Stimulated activated naive CD8-positive, alpha-beta T cell treated with anti-CD3 and anti-CD28 coated beads, Interleukin-15, amount 100 ng/mL, for 72 hours (primary cell): ENCODE measurements around the gene KCNK16.

ENCODE experiments used
- ATAC-seq: fragments of 150-1000 bp; cut with Tn5 transposase; 2 replicates; pipeline ENCODE4 v1.10.0; 2021; ENCODE audit warnings: mild to moderate bottlenecking, moderate library complexity
- DNase-seq, 2 donors: peaks; one replicate each; pipeline ENCODE4 v3.0.0; 2021 to 2022
- H3K27ac Mint-ChIP-seq, 2 donors: one replicate each; pipeline ENCODE4 v1.8.0; 2022; ENCODE audit warnings: mild to moderate bottlenecking in 2 of 2, mixed read lengths in 2 of 2, moderate library complexity in 2 of 2
- H3K27me3 Mint-ChIP-seq: one replicate; pipeline ENCODE4 v1.8.0; 2022; ENCODE audit warnings: mixed read lengths
- H3K4me1 Mint-ChIP-seq: one replicate; pipeline ENCODE4 v1.8.0; 2022; ENCODE audit warnings: mild to moderate bottlenecking, mixed read lengths
- H3K4me3 Mint-ChIP-seq, 2 donors: one replicate each; pipeline ENCODE4 v1.8.0; 2022; ENCODE audit warnings: mild to moderate bottlenecking in 2 of 2, mixed read lengths in 2 of 2, moderate library complexity in 1 of 2
- H3K9me3 Mint-ChIP-seq, 2 donors: one replicate each; pipeline ENCODE4 v1.8.0; 2022; ENCODE audit warnings: mixed read lengths in 2 of 2

The KCNK16 gene

DNA sequence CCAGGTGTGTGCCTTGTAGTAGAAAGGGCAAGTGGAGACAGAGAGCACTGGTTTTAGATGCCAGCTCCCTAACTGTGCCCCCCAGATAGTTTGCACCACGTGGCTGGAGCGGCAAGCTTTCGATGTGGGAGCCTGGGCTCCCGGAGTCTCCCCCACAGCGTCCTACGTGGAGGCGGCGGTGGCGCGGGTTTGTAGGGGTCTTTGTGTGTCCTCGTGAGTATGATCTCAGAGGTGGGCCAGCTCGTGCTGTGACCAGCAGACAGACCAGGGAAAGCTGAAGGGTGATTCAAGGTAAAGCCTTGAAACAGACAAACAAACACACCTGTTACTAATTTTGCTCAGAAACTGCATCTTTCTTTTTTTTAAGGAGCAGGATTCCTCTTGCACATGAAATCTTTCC, 5.6 kb upstream of the KCNK16 start:
- ATAC-seq, result no peak
- peaks cover 49% of the 10 kb centered on the region for H3K27me3 Mint-ChIP-seq
- H3K4me3 Mint-ChIP-seq, result no peak overlapping the region
- DNase-seq, result no peak
- H3K9me3 Mint-ChIP-seq, result no peaks in the 10 kb centered on the region
- no peaks in the 10 kb centered on the region for H3K4me1 Mint-ChIP-seq
- no peak overlapping the region for H3K27ac Mint-ChIP-seq

DNA sequence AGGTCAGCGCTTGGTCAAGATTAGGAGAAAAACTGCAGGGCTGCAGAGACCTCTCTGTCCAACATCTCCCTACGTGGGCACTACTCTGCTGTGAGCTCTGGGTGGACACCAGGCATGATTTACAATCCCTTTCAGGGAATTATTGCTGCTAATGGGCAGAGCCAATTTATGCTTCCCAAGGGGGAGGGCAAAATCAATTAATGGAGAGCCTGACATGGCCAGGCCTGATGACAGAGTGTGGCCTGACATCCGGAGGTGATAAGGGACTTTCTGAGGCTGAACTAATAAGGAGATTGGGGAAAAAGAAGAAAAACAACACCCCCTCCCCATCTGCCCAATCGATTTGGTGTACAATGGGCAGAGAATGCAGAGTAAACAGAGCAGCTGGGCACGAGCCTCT, 5.0 kb upstream of the KCNK16 start:
- ATAC-seq (no peak), DNase-seq (no peak)
- H3K27ac Mint-ChIP-seq, result no peak overlapping the region
- peaks cover 44% of the 10 kb centered on the region for H3K27me3 Mint-ChIP-seq
- H3K4me3 Mint-ChIP-seq, result no peak overlapping the region
- H3K4me1 Mint-ChIP-seq, result no peaks in the 10 kb centered on the region
- H3K9me3 Mint-ChIP-seq, result no peaks in the 10 kb centered on the region

DNA sequence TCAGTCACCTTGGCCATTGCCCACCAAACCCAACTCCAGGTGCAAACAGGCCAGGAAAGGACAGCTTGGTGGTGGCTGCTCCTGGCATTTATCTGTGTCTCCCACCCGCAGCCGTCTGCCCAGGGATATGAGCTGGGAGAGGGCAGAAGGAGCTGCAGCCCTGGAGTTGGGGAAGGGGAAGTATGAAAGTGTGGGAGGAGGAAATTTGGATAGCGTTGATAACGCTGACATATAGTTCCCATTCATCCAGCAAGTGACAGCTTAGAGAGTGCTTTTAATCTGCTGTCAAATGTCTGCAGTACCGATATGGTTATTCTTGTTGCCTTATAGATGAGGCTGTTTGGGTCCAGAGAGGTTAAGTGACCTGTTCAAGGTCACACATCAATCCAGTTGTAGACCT, 741 bp downstream of the KCNK16 start:
- H3K27ac Mint-ChIP-seq, result no peak overlapping the region
- peaks cover 56% of the 10 kb centered on the region for H3K27me3 Mint-ChIP-seq
- no peak for DNase-seq
- H3K9me3 Mint-ChIP-seq, result no peaks in the 10 kb centered on the region
- H3K4me1 Mint-ChIP-seq, result no peaks in the 10 kb centered on the region
- no peak for ATAC-seq
- H3K4me3 Mint-ChIP-seq, result no peak overlapping the region

DNA sequence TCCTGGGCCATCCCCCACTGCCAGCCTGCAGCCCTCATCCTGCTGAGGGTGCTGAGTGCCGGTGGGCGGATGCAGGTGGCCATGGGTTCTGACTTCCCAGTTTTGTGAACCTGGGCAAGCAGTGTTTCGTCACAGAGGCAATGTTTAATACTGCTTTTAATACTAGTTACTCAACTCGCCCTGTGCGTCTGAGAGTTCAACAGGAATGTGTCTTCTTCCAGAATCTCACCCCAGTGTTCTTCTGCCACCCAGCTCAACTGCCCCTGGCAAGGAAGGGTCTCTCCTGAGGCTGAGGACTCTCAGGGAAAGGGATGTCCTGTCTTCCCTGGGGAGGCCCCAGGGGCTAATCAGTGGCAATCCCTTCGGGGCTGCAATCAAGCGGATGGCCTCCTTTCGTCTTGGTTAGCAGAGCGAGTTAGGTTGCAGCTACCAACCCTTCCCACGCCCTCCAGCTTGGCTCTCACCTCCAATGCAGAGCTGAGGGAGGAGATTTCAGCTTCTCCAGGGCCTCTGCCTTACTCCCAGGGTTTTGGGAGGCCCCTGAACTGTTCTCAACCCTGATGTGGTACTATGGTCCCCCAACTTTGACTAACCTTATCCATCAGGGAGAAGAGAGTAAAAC, 2.0 kb downstream of the KCNK16 start:
- Mint-ChIP-seq H3K27ac (no peak overlapping the region), H3K4me3 (no peak overlapping the region), H3K27me3 (peaks cover 66% of the 10 kb centered on the region), H3K4me1 (no peaks in the 10 kb centered on the region), H3K9me3 (no peaks in the 10 kb centered on the region)
- DNase-seq (no peak), ATAC-seq (no peak)

DNA sequence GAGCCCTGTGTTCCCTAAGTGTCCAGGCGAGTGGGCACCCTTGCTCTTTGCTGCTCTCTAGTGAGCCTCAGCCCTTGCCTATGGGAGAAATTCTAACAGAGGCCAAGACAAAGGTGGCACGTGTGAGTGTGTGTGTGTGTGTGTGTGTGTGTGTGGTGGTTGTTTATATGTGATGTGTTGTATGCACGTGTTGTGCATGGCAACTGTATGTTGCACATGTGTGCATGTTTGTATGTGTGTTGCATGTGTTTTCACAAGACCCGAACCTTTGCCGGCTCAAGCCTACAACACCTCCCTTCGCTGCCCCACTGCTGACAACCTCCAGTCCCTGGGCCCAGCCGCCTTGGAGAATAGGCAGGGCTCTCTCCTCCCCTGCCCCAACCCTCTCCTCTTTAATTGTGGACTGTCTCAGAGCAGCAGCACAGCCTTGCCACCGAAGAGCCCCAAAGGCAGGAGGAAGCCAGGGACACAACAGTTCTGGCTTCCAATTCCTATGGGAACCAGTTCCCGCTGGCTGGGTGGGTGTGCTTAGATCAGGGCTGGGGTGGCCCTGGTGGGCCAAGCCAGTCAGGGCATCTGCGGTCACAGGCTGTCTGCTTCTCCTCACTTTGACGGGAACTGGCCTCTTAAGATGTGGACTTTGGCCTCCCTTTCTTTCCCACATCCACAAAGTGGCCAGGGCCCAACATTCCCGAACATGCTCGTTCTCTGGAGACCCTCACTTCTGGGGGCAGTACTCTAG, 2.7 kb downstream of the KCNK16 start:
- Mint-ChIP-seq H3K4me1 (peaks cover 4% of the 10 kb centered on the region), H3K4me3 (no peak overlapping the region), H3K27ac (no peak overlapping the region), H3K9me3 (no peaks in the 10 kb centered on the region), H3K27me3 (peaks cover 67% of the 10 kb centered on the region)
- ATAC-seq (no peak), DNase-seq (no peak)

DNA sequence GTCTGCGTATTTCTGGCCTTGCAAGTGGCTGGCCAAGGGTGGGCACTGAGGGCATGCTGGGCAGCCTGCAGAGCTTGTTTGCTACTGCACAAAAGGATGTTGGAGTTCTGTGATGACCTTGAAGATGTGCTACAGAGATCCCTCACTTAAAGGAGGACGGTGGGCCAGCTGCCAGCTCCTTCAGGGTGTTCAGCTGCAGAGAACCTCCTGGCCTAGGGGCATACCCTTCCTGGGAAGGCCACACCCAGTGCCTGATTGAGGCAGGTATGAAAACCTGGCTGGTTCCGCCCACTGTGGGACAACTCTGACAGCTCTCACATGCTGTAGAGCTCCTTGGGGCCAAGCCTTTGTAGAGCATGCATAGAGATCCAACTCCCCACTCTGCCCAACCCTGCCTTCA, 5.2 kb downstream of the KCNK16 start:
- no peak overlapping the region for H3K27ac Mint-ChIP-seq
- H3K4me1 Mint-ChIP-seq, result peaks cover 25% of the 10 kb centered on the region
- H3K27me3 Mint-ChIP-seq, result peaks cover 90% of the 10 kb centered on the region
- ATAC-seq (no peak), DNase-seq (no peak)
- H3K9me3 Mint-ChIP-seq, result no peaks in the 10 kb centered on the region
- H3K4me3 Mint-ChIP-seq, result no peak overlapping the region

DNA sequence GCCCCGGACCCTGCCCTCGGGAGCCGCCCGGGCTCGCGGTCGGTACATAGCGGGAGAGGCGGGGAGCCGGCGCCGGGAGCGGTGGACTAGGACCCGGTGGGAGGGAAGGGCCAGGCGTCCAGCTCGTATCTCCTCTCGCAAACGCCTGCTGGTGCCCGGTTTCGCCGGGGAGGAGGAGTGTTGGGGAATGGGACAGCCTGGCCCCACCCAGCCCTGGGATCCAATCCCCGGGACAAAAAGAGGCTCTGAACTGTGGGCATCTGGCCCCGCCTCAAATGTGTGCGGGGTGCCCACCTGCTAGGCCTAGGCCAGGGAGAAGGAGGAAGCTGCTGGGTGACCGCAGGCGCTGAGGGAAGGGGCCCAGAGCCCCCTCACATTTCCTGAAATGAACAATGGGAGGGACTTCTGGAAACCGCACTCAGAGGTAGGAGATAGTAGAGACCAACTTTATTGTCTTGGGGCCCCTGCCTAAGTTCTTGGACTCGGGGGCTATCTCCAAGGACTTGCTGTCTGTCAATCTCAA, 8.2 kb downstream of the KCNK16 start, which contains the start of gene KCNK17:
KCNK17 (minus strand) TSS at position 147 of the 523 bp plus-strand sequence; CDS start at position 48, 99 bp downstream.
- ATAC-seq (peak; percentile 10), DNase-seq (peak in 1 of 2 donors; percentile 21)
- Mint-ChIP-seq H3K9me3 (no peaks in the 10 kb centered on the region), H3K27ac (no peak within 1 kb of the TSS), H3K27me3 (peaks cover 93% of the 10 kb centered on the region), H3K4me1 (peaks cover 30% of the 10 kb centered on the region), H3K4me3 (peak within 1 kb of the TSS; percentile 62 to 74)

DNA sequence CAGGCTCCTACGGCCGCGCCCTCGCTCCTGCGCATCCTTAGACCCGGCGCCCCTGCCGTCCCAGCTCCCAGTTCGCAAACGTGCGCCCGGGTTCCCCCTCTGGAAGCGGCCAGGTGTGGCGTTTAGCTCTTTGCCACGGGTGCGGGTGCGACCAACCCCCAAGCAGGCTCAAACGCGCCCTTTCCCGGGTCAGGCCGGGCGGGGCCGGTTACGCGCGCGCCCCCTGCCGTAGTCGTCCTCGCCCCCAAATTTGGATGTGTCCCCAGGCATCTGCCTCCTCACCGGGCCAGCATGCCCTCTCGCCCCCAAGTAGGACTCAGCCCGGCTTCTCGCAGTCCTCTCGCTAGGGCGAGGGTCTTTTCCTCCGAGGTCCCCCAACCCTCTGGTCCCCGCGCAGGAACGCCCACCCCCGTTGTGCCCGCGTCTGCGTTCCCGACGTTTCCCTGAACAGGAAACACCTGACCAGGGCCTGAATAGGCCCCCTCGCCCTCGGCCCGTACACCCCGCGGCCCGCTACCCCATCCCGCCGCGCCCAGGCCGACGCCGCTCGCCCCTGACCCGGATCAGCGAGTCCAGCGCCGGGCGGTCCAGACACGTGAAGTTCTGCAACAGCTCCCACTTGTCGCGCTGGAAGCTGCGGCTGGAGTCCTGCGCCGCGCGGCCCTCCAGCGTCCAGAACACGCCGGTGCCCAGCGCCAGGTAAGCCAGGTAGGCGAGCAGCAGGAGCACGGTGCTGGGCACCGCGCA, 8.8 kb downstream of the KCNK16 start:
- Mint-ChIP-seq H3K4me1 (peaks cover 30% of the 10 kb centered on the region), H3K9me3 (no peaks in the 10 kb centered on the region), H3K27me3 (peaks cover 87% of the 10 kb centered on the region), H3K4me3 (peak overlapping the region; percentile 62 to 74), H3K27ac (no peak overlapping the region)
- peak; percentile 24 for ATAC-seq
- peak in 1 of 2 donors; percentile 13 for DNase-seq

DNA sequence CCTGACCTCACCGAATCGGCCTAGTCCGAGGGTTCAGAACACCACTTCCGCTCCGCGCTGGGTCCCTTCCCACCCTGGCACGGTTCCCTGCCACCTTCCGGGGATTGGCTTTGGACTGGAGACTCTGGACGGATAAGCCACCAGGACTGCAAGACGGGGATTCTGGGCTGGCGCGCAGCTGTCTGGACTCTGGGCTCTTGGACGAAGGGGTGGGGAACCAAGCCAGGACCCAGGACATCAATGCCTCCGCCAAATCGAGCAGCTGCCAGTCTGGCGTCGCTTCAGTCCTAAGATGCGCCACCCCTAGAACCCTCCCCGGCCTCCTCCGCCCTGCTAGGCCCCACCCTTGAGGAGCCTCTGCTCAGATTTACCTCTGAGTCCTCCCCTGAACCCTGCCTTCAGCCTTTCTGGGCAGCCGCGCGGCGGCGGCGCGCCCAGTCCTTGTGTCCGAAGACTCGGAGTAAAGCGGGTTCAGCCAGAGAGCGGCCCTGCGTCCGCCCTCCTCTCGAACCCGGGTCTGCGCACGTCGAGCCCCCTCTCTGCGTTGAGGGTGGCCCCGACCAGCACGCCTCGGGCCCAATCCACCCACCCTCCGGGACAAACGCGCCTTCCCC, 9.5 kb downstream of the KCNK16 start:
- Mint-ChIP-seq H3K27ac (no peak overlapping the region), H3K4me3 (peak overlapping the region; percentile 62 to 74), H3K27me3 (peaks cover 82% of the 10 kb centered on the region), H3K4me1 (peaks cover 30% of the 10 kb centered on the region), H3K9me3 (no peaks in the 10 kb centered on the region)
- ATAC-seq, result peak; percentile 21
- DNase-seq, result no peak

DNA sequence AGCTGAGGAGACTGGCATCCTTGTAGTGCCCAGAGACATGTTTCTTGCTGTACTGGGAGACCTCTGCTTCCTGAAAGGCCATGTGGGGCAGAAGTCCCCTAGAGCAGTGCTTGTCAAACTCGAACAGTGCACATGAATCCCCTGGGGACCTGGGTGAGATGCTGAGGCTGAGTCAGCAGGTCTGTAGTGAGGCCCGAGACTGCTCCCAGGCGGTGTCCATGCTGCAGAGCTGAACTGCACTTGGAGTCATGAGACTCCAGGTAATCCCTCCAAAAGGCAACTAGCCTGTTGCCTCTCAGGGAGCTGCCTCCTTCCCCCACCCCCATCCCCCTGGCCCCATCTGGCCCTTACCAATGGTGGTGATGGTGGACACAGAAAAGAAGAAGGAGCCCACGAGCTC, 12.0 kb downstream of the KCNK16 start:
- Mint-ChIP-seq H3K27me3 (peaks cover 57% of the 10 kb centered on the region), H3K27ac (no peak overlapping the region), H3K4me3 (no peak overlapping the region), H3K9me3 (no peaks in the 10 kb centered on the region), H3K4me1 (peaks cover 30% of the 10 kb centered on the region)
- ATAC-seq (no peak), DNase-seq (no peak)

DNA sequence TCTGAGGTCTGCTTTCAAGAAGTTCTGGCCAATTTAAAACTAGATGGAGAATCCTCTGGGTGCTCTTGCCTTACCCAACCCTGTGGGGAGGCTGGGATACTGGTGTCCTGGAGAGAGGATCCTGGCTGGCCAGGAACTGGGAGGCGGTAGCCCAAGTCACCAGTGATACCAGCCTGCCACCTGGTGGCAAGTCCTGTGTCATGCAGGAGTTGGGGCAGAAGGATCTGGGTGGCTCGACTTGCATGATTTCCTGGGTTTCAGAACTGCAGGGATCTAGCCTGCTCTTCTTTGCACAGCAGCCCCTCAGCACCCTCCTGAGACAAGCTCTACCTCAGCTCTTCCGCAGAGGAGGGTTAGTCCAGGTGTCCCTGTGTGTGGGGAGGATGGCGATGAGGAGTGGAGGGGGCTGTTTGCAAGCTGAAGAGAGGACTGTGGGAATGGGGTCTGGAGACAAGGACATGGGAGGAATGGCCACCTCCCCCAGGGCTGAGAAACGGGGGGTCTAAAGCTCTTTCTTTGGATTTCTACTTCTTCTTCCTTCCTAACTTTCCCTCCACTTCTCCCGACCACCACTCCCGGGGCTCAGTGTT, 12.5 kb downstream of the KCNK16 start:
- DNase-seq (peak; percentile 60), ATAC-seq (peak; percentile 52)
- H3K4me3 Mint-ChIP-seq, result no peak overlapping the region
- peaks cover 52% of the 10 kb centered on the region for H3K27me3 Mint-ChIP-seq
- H3K9me3 Mint-ChIP-seq, result no peaks in the 10 kb centered on the region
- no peak overlapping the region for H3K27ac Mint-ChIP-seq
- peaks cover 28% of the 10 kb centered on the region for H3K4me1 Mint-ChIP-seq

DNA sequence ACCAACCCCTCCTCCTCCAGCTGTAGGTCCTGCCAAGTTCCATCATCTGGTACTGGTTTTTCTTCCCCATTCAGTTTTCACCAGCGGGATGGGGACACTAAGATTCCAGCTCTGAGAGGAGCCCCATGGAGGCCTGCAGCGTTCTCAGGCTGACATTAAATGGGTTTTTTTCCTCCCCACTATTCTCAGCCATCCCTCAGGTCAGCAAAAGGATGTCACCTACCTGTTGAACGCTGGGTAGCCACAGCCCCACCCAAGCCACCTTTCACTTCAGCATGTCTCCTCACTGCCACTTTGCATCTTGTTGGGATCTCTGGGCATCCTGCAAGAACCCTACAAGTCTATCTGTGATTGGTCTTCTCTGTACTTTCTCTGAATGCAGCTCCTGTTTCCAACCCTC, 15.0 kb downstream of the KCNK16 start:
- no peak overlapping the region for H3K4me3 Mint-ChIP-seq
- H3K27me3 Mint-ChIP-seq, result peaks cover 26% of the 10 kb centered on the region
- H3K4me1 Mint-ChIP-seq, result peaks cover 13% of the 10 kb centered on the region
- peak overlapping the region in 1 of 2 donors; percentile 53 for H3K27ac Mint-ChIP-seq
- H3K9me3 Mint-ChIP-seq, result no peaks in the 10 kb centered on the region
- no peak for DNase-seq
- ATAC-seq, result no peak

DNA sequence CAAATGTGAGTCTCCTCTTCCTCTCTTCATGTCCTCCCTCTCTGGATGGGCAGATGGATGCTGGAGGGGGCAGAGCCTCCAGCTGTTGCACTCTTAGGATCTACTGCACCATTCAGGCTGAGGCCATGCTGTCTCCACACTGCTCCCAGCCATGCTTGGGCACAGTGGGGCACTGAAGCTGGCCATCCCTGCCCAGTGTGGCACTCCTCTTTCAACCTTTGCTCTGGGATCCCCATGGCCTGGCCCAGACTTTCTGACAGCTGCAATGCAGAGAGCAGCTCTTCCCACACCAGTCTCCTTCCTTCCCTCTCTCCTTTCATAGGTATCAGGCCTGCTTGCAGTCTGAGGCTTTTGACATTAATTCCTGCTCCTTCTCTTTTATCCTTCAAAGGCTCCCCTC, 17.6 kb downstream of the KCNK16 start:
- DNase-seq, result no peak
- Mint-ChIP-seq H3K9me3 (no peaks in the 10 kb centered on the region), H3K27me3 (peaks cover 3% of the 10 kb centered on the region), H3K27ac (no peak overlapping the region), H3K4me3 (no peak overlapping the region), H3K4me1 (peaks cover 13% of the 10 kb centered on the region)
- no peak for ATAC-seq

DNA sequence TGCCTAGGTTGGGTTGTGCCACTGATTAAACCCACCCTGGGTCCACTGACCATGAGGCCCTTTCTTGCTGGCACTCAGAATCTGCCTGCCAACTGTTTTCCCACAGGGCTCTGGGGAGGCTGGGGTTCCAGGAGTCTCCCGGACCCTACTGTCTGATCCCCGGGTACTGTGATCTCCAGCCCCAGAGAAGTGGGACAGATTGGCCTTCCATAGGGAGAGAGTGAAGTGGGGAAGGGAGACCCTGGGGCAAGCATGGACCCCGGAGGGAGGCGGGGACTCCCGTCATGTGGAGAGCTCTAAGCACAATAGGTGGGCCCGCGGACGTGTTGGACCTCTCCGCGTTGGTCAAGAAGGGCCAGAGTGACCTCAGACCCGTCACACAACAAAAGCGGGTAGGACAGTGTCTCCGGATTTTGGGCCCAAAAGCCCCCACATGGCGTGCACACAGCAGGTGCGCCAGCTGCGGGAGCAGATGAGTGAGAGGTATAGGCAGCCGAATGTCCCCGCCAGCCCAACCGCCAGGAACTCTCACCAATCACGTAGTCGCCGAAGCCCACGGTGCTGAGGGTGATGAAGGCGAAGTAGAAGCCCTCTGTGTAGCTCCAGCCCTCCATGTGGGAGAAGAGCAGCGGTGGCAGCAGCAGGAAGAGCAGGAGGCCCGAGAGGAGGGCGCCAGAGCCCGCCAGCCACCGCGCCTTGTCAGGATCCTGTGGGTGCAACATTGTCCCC, 18.9 kb downstream of the KCNK16 start:
- peak; percentile 35 for ATAC-seq

More for the DNA sequence above, 18.9 kb downstream of the KCNK16 start:
- no peak for DNase-seq
- peaks cover 11% of the 10 kb centered on the region for H3K4me1 Mint-ChIP-seq
- no peak overlapping the region for H3K4me3 Mint-ChIP-seq
- no peak overlapping the region for H3K27ac Mint-ChIP-seq
- H3K9me3 Mint-ChIP-seq, result no peaks in the 10 kb centered on the region
- no peaks in the 10 kb centered on the region for H3K27me3 Mint-ChIP-seq
